ENCODE measurements around the gene ZNF784. TPM values are rescaled to one million over a fixed set of nuclear protein-coding genes. Genes with fewer than 3 reads are reported as not detected.

Gene ZNF784
- total and polyA plus RNA-seq, 2 of the 8 experiments (the other 6 are each of a cell fraction or from before 2014, with no cell fraction given), result 6.5 to 8.0 TPM

DNA sequence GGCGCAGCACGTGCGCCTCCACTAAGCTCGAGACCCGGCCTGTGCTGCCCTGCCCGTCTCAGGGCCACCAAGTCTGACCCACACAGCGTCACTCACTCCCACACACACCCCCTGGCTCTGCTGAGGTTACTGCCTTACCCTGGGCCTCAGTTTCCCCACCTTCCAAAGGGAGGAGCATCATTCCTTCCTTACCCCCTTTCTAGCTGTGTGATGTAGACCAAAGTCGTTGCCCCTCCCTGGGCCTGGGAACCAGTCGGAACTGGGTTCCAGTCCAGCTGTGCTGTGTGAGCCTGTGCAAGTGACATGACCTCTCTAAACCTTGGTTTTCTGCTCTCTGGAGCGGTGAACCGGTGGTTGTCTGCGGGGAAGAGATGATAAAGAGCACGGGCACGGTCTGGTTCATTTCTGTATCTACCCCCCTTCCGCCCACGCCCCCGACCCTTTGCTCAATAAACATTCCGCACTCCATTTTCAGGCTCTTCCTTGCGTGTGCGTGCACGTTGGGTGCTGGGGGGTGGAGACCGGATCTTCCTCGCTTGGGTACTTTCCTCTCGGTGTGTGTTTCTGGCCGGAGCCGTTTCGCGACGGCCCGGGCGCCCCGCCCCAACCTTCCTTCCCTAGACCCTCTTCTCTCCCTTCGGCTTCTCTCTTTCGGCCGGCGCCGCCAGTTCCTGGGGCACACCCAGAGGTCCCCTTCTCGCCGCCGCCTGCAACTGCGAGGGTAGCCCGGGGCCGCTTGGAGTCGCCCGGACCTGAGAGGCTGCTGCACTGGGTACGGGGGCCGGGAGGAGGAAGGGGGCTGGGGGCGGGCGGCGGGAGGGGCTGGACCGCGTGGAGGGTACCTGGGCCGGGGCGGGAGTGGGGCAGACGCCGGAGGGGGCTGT is 18.9 kb upstream of the ZNF784 start, which contains the start of gene ZNF581 (continued):
- no peak for TF ChIP-seq RFX5 (IDR thresholded peaks at IDR 0.05; ENCODE audit: borderline replicate concordance, low read depth, low read length)
- TF ChIP-seq BACH1 (IDR thresholded peaks at IDR 0.05; ENCODE audit: low read length), result peak; percentile 43; the same call in 1 of the 2 replicates
- no peak for TF ChIP-seq CHD1 (IDR thresholded peaks at IDR 0.05; ENCODE audit: low read depth, low read length)
- TF ChIP-seq, protein P1, sequence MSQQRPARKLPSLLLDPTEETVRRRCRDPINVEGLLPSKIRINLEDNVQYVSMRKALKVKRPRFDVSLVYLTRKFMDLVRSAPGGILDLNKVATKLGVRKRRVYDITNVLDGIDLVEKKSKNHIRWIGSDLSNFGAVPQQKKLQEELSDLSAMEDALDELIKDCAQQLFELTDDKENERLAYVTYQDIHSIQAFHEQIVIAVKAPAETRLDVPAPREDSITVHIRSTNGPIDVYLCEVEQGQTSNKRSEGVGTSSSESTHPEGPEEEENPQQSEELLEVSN (IDR thresholded peaks at IDR 0.05), result no peak
- TF ChIP-seq RXRA (IDR thresholded peaks at IDR 0.05; ENCODE audit: insufficient read depth, low read depth, low read length), result no peak
- no peak for TF ChIP-seq KDM1A (IDR thresholded peaks at IDR 0.05; ENCODE audit: borderline replicate concordance, low read length)
- TF ChIP-seq CHD2 (IDR thresholded peaks at IDR 0.05; ENCODE audit: low read length), result no peak
- TF ChIP-seq EP300 (IDR thresholded peaks at IDR 0.05; ENCODE audit: borderline replicate concordance in 1 of 2, low read depth in 2 of 2, low read length in 2 of 2), result peak in 1 of 2 experiments; percentile 56; a peak in 1 of 3 replicates
- TF ChIP-seq CBX5 (IDR thresholded peaks at IDR 0.05; ENCODE audit: low read depth, low read length), result no peak
- TF ChIP-seq SIX5 (IDR thresholded peaks at IDR 0.05; ENCODE audit: low read depth, low read length), result no peak
- TF ChIP-seq, protein P2, sequence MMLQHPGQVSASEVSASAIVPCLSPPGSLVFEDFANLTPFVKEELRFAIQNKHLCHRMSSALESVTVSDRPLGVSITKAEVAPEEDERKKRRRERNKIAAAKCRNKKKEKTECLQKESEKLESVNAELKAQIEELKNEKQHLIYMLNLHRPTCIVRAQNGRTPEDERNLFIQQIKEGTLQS (IDR thresholded peaks at IDR 0.05; ENCODE audit: insufficient read depth, low read depth, low read length), result no peak
